Measurements from ENCODE around the gene ITPK1.
A peak's percentile ranks its signal among the peaks of the same experiment; 100 is the strongest.

ITPK1 gene

GRCh38 chr14:93045965-93046704 is 69.6 kb downstream of the ITPK1 start:
- H3K9me3 ChIP-seq (ENCODE audit: low read depth, low read length) = no peaks in the 10 kb centered on the region
- DNase-seq (ENCODE audit: low read depth, low spot score) = no peak
- H3K27ac ChIP-seq = no peak overlapping the region
- TF ChIP-seq EZH2 (IDR thresholded peaks at IDR 0.05) (no peak), POLR2AphosphoS5 (IDR thresholded peaks at IDR 0.05; ENCODE audit: borderline replicate concordance, low read depth, low read length) (no peak), FOXP2 (optimal IDR thresholded peaks at IDR 0.05; ENCODE audit: control extremely low read depth, extremely low read length, insufficient read depth) (no peak)
- no peak overlapping the region for H3K4me3 ChIP-seq
- H3K9ac ChIP-seq (ENCODE audit: insufficient read length) = no peak overlapping the region
- H3K36me3 ChIP-seq (ENCODE audit: insufficient read depth, low read length) = no peaks in the 10 kb centered on the region

GRCh38 chr14:93045211-93045674 is 70.5 kb downstream of the ITPK1 start:
- Histone ChIP-seq H3K9me3 (ENCODE audit: low read depth, low read length) (no peaks in the 10 kb centered on the region), H3K4me3 (no peak overlapping the region), H3K36me3 (ENCODE audit: insufficient read depth, low read length) (no peaks in the 10 kb centered on the region), H3K9ac (ENCODE audit: insufficient read length) (no peak overlapping the region), H3K27ac (no peak overlapping the region)
- no peak for TF ChIP-seq POLR2AphosphoS5 (IDR thresholded peaks at IDR 0.05; ENCODE audit: borderline replicate concordance, low read depth, low read length)
- TF ChIP-seq FOXP2 (optimal IDR thresholded peaks at IDR 0.05; ENCODE audit: control extremely low read depth, extremely low read length, insufficient read depth) = no peak
- no peak for TF ChIP-seq EZH2 (IDR thresholded peaks at IDR 0.05)
- no peak for DNase-seq (ENCODE audit: low read depth, low spot score)

GRCh38 chr14:93044556-93044955 is 71.2 kb downstream of the ITPK1 start:
- Histone ChIP-seq H3K9me3 (ENCODE audit: low read depth, low read length) (no peaks in the 10 kb centered on the region), H3K27ac (no peak overlapping the region), H3K36me3 (ENCODE audit: insufficient read depth, low read length) (no peaks in the 10 kb centered on the region), H3K9ac (ENCODE audit: insufficient read length) (no peak overlapping the region), H3K4me3 (no peak overlapping the region)
- no peak for DNase-seq (ENCODE audit: low read depth, low spot score)
- TF ChIP-seq POLR2AphosphoS5 (IDR thresholded peaks at IDR 0.05; ENCODE audit: borderline replicate concordance, low read depth, low read length) (no peak), EZH2 (IDR thresholded peaks at IDR 0.05) (no peak), FOXP2 (optimal IDR thresholded peaks at IDR 0.05; ENCODE audit: control extremely low read depth, extremely low read length, insufficient read depth) (no peak)

GRCh38 chr14:93044121-93044520 is 71.6 kb downstream of the ITPK1 start:
- no peak overlapping the region for H3K9ac ChIP-seq (ENCODE audit: insufficient read length)
- TF ChIP-seq FOXP2 (optimal IDR thresholded peaks at IDR 0.05; ENCODE audit: control extremely low read depth, extremely low read length, insufficient read depth) (no peak), EZH2 (IDR thresholded peaks at IDR 0.05) (no peak), POLR2AphosphoS5 (IDR thresholded peaks at IDR 0.05; ENCODE audit: borderline replicate concordance, low read depth, low read length) (no peak)

GRCh38 chr14:93042968-93043940 is 72.5 kb downstream of the ITPK1 start:
- no peak for DNase-seq (ENCODE audit: low read depth, low spot score)
- TF ChIP-seq POLR2AphosphoS5 (IDR thresholded peaks at IDR 0.05; ENCODE audit: borderline replicate concordance, low read depth, low read length) = no peak
- TF ChIP-seq FOXP2 (optimal IDR thresholded peaks at IDR 0.05; ENCODE audit: control extremely low read depth, extremely low read length, insufficient read depth) = no peak
- TF ChIP-seq EZH2 (IDR thresholded peaks at IDR 0.05) = no peak
- Histone ChIP-seq H3K4me3 (no peak overlapping the region), H3K9ac (ENCODE audit: insufficient read length) (no peak overlapping the region), H3K36me3 (ENCODE audit: insufficient read depth, low read length) (no peaks in the 10 kb centered on the region), H3K27ac (peak overlapping the region; percentile 81), H3K9me3 (ENCODE audit: low read depth, low read length) (no peaks in the 10 kb centered on the region)

More at GRCh38 chr14:93044121-93044520, 71.6 kb downstream of the ITPK1 start:
- peak overlapping the region; percentile 81 for H3K27ac ChIP-seq
- no peak overlapping the region for H3K4me3 ChIP-seq
- no peaks in the 10 kb centered on the region for H3K9me3 ChIP-seq (ENCODE audit: low read depth, low read length)
- no peak for DNase-seq (ENCODE audit: low read depth, low spot score)
- H3K36me3 ChIP-seq (ENCODE audit: insufficient read depth, low read length) = no peaks in the 10 kb centered on the region

- no peaks in the 10 kb centered on the region for H3K36me3 ChIP-seq (ENCODE audit: insufficient read depth, low read length)
- H3K27ac ChIP-seq = no peak overlapping the region
- H3K9me3 ChIP-seq (ENCODE audit: low read depth, low read length) = no peaks in the 10 kb centered on the region
- DNase-seq (ENCODE audit: low read depth, low spot score) = no peak
- no peak overlapping the region for H3K4me3 ChIP-seq
- H3K9ac ChIP-seq (ENCODE audit: insufficient read length) = peak overlapping the region; percentile 37
- no peak for TF ChIP-seq POLR2AphosphoS5 (IDR thresholded peaks at IDR 0.05; ENCODE audit: borderline replicate concordance, low read depth, low read length)
- no peak for TF ChIP-seq EZH2 (IDR thresholded peaks at IDR 0.05)
- TF ChIP-seq FOXP2 (optimal IDR thresholded peaks at IDR 0.05; ENCODE audit: control extremely low read depth, extremely low read length, insufficient read depth) = no peak
Observed at GRCh38 chr14:93041830-93042229, 73.9 kb downstream of the ITPK1 start.

- no peaks in the 10 kb centered on the region for H3K36me3 ChIP-seq (ENCODE audit: insufficient read depth, low read length)
- TF ChIP-seq FOXP2 (optimal IDR thresholded peaks at IDR 0.05; ENCODE audit: control extremely low read depth, extremely low read length, insufficient read depth) (no peak), POLR2AphosphoS5 (IDR thresholded peaks at IDR 0.05; ENCODE audit: borderline replicate concordance, low read depth, low read length) (no peak), EZH2 (IDR thresholded peaks at IDR 0.05) (no peak)
- H3K4me3 ChIP-seq = no peak overlapping the region
- no peak overlapping the region for H3K9ac ChIP-seq (ENCODE audit: insufficient read length)
- no peaks in the 10 kb centered on the region for H3K9me3 ChIP-seq (ENCODE audit: low read depth, low read length)
- DNase-seq (ENCODE audit: low read depth, low spot score) = no peak
- no peak overlapping the region for H3K27ac ChIP-seq
Observed at GRCh38 chr14:93040982-93041381, 74.7 kb downstream of the ITPK1 start.

- Histone ChIP-seq H3K9me3 (ENCODE audit: low read depth, low read length) (no peaks in the 10 kb centered on the region), H3K27ac (no peak overlapping the region), H3K9ac (ENCODE audit: insufficient read length) (no peak overlapping the region), H3K36me3 (ENCODE audit: insufficient read depth, low read length) (no peaks in the 10 kb centered on the region), H3K4me3 (no peak overlapping the region)
- DNase-seq (ENCODE audit: low read depth, low spot score) = no peak
- no peak for TF ChIP-seq POLR2AphosphoS5 (IDR thresholded peaks at IDR 0.05; ENCODE audit: borderline replicate concordance, low read depth, low read length)
- no peak for TF ChIP-seq EZH2 (IDR thresholded peaks at IDR 0.05)
- TF ChIP-seq FOXP2 (optimal IDR thresholded peaks at IDR 0.05; ENCODE audit: control extremely low read depth, extremely low read length, insufficient read depth) = no peak
Observed at GRCh38 chr14:93040443-93040842, 75.3 kb downstream of the ITPK1 start.

Measured in SK-N-MC (cell line).